Stomach (tissue), 4 donors: ENCODE measurements around the gene LYPD3.

Experiments
- POLR2A ChIP-seq, 4 donors: fragments of 450-650 bp; IDR thresholded peaks; one replicate each; pipeline ENCODE4 v1.6.1; 2016; ENCODE audit warnings: antibody characterized with exemption in 4 of 4, control low read depth in 2 of 4, mild to moderate bottlenecking in 1 of 4, moderate library complexity in 1 of 4
- POLR2AphosphoS5 ChIP-seq, 3 donors: sonication (generic); formaldehyde crosslinking; IDR thresholded peaks; one replicate each; pipeline ENCODE4 v1.6.1; 2016; ENCODE audit warnings: antibody characterized with exemption in 3 of 3
- TF ChIP-seq, protein P1 (sequence below), 7 experiments: fragments of 450-650 bp in 4 of 7; fragments of 200-600 bp in 3 of 7; sonication (generic) in 3 of 7; IDR thresholded peaks; one replicate each; pipeline ENCODE4 v1.5.1; 2016 to 2019; ENCODE audit warnings: antibody characterized with exemption in 7 of 7, control low read depth in 2 of 7, mild to moderate bottlenecking in 1 of 7

DNA sequence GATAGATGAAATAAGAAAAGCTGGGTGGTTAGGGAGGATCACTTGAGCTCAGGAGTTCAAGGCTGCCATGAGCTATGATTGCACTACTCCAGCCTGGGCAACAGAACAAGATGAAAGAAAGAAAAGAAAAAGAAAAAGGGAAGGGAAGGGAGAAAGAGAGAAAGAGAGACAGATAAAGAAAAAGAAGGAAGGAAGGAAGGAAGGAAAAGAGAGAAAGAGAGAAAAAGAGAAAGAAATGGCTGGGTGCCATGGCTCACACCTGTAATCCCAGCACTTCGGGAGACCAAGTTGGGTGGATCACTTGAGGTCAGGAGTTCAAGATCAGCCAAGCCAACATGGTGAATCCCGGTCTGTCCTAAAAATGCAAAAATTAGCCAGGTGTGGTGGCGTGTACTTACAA is 29.6 kb downstream of the LYPD3 start:
- TF ChIP-seq, protein P1, sequence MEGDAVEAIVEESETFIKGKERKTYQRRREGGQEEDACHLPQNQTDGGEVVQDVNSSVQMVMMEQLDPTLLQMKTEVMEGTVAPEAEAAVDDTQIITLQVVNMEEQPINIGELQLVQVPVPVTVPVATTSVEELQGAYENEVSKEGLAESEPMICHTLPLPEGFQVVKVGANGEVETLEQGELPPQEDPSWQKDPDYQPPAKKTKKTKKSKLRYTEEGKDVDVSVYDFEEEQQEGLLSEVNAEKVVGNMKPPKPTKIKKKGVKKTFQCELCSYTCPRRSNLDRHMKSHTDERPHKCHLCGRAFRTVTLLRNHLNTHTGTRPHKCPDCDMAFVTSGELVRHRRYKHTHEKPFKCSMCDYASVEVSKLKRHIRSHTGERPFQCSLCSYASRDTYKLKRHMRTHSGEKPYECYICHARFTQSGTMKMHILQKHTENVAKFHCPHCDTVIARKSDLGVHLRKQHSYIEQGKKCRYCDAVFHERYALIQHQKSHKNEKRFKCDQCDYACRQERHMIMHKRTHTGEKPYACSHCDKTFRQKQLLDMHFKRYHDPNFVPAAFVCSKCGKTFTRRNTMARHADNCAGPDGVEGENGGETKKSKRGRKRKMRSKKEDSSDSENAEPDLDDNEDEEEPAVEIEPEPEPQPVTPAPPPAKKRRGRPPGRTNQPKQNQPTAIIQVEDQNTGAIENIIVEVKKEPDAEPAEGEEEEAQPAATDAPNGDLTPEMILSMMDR (IDR thresholded peaks at IDR 0.05) = no peak
- TF ChIP-seq POLR2AphosphoS5 (IDR thresholded peaks at IDR 0.05) (no peak), POLR2A (IDR thresholded peaks at IDR 0.05) (no peak)
